Measurements from ENCODE around the gene ZNF219.

DNA sequence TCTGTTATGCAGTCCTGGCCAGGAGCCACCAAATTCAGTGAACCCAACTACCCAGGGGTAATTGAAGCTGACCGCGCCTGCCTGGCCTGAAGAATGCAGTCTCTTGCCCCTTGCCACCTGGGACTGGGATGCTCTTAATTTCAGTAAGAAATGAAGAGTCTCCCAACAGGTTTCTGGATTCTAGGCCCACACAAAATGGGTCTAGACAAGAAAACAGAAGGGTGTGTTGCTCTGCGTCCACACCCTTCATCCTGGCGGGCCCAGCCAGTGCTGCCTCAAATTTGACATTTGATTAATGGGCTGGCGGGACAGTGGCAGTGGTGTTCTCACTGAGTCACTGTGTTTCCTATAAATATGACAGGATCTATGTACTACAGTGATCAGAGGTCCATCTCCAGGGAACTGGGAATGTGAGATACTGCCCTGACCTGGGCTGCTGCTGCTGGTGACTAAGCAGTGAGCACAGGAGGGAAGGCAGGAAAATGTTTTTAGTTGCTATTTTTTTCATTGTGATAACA lies 8.9 kb upstream of the ZNF219 start:
- TF ChIP-seq, protein P1, sequence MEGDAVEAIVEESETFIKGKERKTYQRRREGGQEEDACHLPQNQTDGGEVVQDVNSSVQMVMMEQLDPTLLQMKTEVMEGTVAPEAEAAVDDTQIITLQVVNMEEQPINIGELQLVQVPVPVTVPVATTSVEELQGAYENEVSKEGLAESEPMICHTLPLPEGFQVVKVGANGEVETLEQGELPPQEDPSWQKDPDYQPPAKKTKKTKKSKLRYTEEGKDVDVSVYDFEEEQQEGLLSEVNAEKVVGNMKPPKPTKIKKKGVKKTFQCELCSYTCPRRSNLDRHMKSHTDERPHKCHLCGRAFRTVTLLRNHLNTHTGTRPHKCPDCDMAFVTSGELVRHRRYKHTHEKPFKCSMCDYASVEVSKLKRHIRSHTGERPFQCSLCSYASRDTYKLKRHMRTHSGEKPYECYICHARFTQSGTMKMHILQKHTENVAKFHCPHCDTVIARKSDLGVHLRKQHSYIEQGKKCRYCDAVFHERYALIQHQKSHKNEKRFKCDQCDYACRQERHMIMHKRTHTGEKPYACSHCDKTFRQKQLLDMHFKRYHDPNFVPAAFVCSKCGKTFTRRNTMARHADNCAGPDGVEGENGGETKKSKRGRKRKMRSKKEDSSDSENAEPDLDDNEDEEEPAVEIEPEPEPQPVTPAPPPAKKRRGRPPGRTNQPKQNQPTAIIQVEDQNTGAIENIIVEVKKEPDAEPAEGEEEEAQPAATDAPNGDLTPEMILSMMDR (conservative IDR thresholded peaks at IDR 0.05; ENCODE audit: low read length): no peak
- TF ChIP-seq EZH2phosphoT487 (IDR thresholded peaks at IDR 0.05; ENCODE audit: borderline replicate concordance): no peak

Measured in Loucy (cell line).